AG20443 (cell line): Measurements from ENCODE around the gene TMX2.
"Not testable (repeated sequence)": the region's sequence is repeated elsewhere in the genome, so short reads cannot be mapped to it uniquely, and the experiment has no call there.

ENCODE experiments used
- DNase-seq: peaks from one replicate; pipeline ENCODE4 v3.0.0; 2012; ENCODE audit warnings: low spot score, mixed read lengths

TMX2 gene

GRCh38 chr11:57713835-57714234, 1.4 kb downstream of the TMX2 start:
- no peak for DNase-seq

GRCh38 chr11:57716726-57717125, 4.3 kb downstream of the TMX2 start:
- not testable (repeated sequence) for DNase-seq

GRCh38 chr11:57727185-57727584, 14.8 kb downstream of the TMX2 start:
- no peak for DNase-seq

- DNase-seq: no peak
These were observed 16.4 kb downstream of the TMX2 start for GRCh38 chr11:57728829-57729228.

- no peak for DNase-seq
These were observed 17.1 kb downstream of the TMX2 start for GRCh38 chr11:57729479-57729878.

- no peak for DNase-seq
These were observed 20.3 kb downstream of the TMX2 start for GRCh38 chr11:57732661-57733060.

- no peak for DNase-seq
These were observed 23.4 kb downstream of the TMX2 start for GRCh38 chr11:57735619-57736298.

GRCh38 chr11:57741132-57742086, 29.0 kb downstream of the TMX2 start, which contains the start of gene SELENOH:
SELENOH (plus strand) TSS chr11:57741491; CDS start chr11:57741596, 105 bp downstream.
- peak; percentile 98 for DNase-seq

GRCh38 chr11:57742087-57742452, 29.7 kb downstream of the TMX2 start:
- no peak for DNase-seq

GRCh38 chr11:57744357-57744756, 32.0 kb downstream of the TMX2 start:
- no peak for DNase-seq

GRCh38 chr11:57745206-57745605, 32.8 kb downstream of the TMX2 start:
- DNase-seq: no peak

GRCh38 chr11:57746920-57747319, 34.5 kb downstream of the TMX2 start:
- DNase-seq: no peak

- DNase-seq: no peak
These were observed 38.8 kb downstream of the TMX2 start for GRCh38 chr11:57751176-57751575.

GRCh38 chr11:57751676-57752253, 39.4 kb downstream of the TMX2 start, which contains the start of gene BTBD18:
BTBD18 (minus strand) TSS chr11:57751819; CDS start chr11:57751188, 631 bp downstream.
- peak; percentile 47 for DNase-seq

- DNase-seq: no peak
These were observed 40.6 kb downstream of the TMX2 start for GRCh38 chr11:57752954-57753353.

- DNase-seq: no peak
These were observed 45.8 kb downstream of the TMX2 start for GRCh38 chr11:57758174-57758573.

GRCh38 chr11:57761301-57762234, 49.2 kb downstream of the TMX2 start, which contains the start of gene CTNND1:
CTNND1 (plus strand) TSS chr11:57761802; CDS start chr11:57791479, 29,677 bp downstream.
- DNase-seq: peak; percentile 96

GRCh38 chr11:57762235-57762861, 50.0 kb downstream of the TMX2 start:
- DNase-seq: no peak

GRCh38 chr11:57763568-57763967, 51.2 kb downstream of the TMX2 start:
- DNase-seq: peak; percentile 58

GRCh38 chr11:57764021-57764420, 51.6 kb downstream of the TMX2 start:
- no peak for DNase-seq

- DNase-seq: no peak
These were observed 52.2 kb downstream of the TMX2 start for GRCh38 chr11:57764566-57764965.
